HepG2 (cell line): Measurements from ENCODE around the gene LRSAM1. TPM values are rescaled to one million over a fixed set of nuclear protein-coding genes. Genes with fewer than 3 reads are reported as not detected.

ENCODE experiments used
- ARID5B ChIP-seq: IDR thresholded peaks from 2 replicates; pipeline ENCODE4 v1.4.0; 2020; ENCODE audit warnings: mild to moderate bottlenecking, missing genetic modification reagents
- CHD4 ChIP-seq: fragments of 200-600 bp; sonication (generic); IDR thresholded peaks from 2 replicates; pipeline ENCODE4 v1.7.0; 2017; ENCODE audit warnings: mild to moderate bottlenecking, low read length, borderline replicate concordance
- FLYWCH1 ChIP-seq: sonication (generic); formaldehyde crosslinking; IDR thresholded peaks from 2 replicates; pipeline ENCODE4 v1.8.1; 2023; ENCODE audit warnings: mild to moderate bottlenecking, missing genetic modification reagents
- GLI4 ChIP-seq: sonication (generic); formaldehyde crosslinking; IDR thresholded peaks from 2 replicates; pipeline ENCODE4 v1.5.1; 2020; ENCODE audit warnings: missing genetic modification reagents, mild to moderate bottlenecking, moderate library complexity, borderline replicate concordance
- RARG ChIP-seq: sonication (generic); formaldehyde crosslinking; IDR thresholded peaks from 2 replicates; pipeline ENCODE4 v1.4.0; 2020; ENCODE audit warnings: low read depth, mild to moderate bottlenecking, missing genetic modification reagents
- RXRB ChIP-seq: IDR thresholded peaks from 2 replicates; pipeline ENCODE4 v1.6.1; 2016; ENCODE audit warnings: borderline replicate concordance, missing genetic modification reagents, missing compliant biosample characterization
- SIN3B ChIP-seq: fragments of 150-350 bp; IDR thresholded peaks from 2 replicates; pipeline ENCODE4 v1.6.1; 2014; ENCODE audit warnings: low read length
- ZBTB49 ChIP-seq: sonication (generic); formaldehyde crosslinking; IDR thresholded peaks from 2 replicates; pipeline ENCODE4 v1.4.0; 2020; ENCODE audit warnings: missing genetic modification reagents, borderline replicate concordance
- ZFP37 ChIP-seq: sonication (generic); formaldehyde crosslinking; IDR thresholded peaks from 2 replicates; pipeline ENCODE4 v1.4.0; 2020; ENCODE audit warnings: missing genetic modification reagents, borderline replicate concordance
- ZNF30 ChIP-seq: sonication (generic); formaldehyde crosslinking; IDR thresholded peaks from 2 replicates; pipeline ENCODE4 v1.5.0; 2020; ENCODE audit warnings: mild to moderate bottlenecking, missing genetic modification reagents
- ZNF350 ChIP-seq: sonication (generic); formaldehyde crosslinking; IDR thresholded peaks from 2 replicates; pipeline ENCODE4 v1.4.0; 2020; ENCODE audit warnings: mild to moderate bottlenecking, low read depth, missing genetic modification reagents, borderline replicate concordance
- ZNF496 ChIP-seq: sonication (generic); formaldehyde crosslinking; IDR thresholded peaks from 2 replicates; pipeline ENCODE4 v1.8.1; 2023; ENCODE audit warnings: mild to moderate bottlenecking, moderate library complexity, missing genetic modification reagents; ENCODE audit not compliant: insufficient replicate concordance
- ZNF660 ChIP-seq: sonication (generic); formaldehyde crosslinking; IDR thresholded peaks from 2 replicates; pipeline ENCODE4 v1.5.1; 2020; ENCODE audit warnings: mild to moderate bottlenecking, low read depth, missing genetic modification reagents, borderline replicate concordance
- ZNF75D ChIP-seq: sonication (generic); formaldehyde crosslinking; IDR thresholded peaks from 2 replicates; pipeline ENCODE4 v1.8.1; 2023; ENCODE audit warnings: missing genetic modification reagents, mild to moderate bottlenecking, borderline replicate concordance
- ZSCAN20 ChIP-seq: sonication (generic); formaldehyde crosslinking; IDR thresholded peaks from 2 replicates; pipeline ENCODE4 v1.4.0; 2020; ENCODE audit warnings: missing genetic modification reagents, mild to moderate bottlenecking, borderline replicate concordance
- polyA plus RNA-seq, 8 experiments: library from polyadenylated mRNA; depleted of rRNA in 3 of 8; stranded (reverse) in 7 of 8; unstranded in 1 of 8; fragments of >200 nt; fragmentation: Illumina TruSeq in 4 of 8; extraction: Trizol in 4 of 8; gene quantifications; 2 replicates each; pipeline versions ENCODE4 v1.2.1 to v1.2.3, GENCODE V29; 2011 to 2016; ENCODE audit warnings: low read depth in 4 of 8, missing spikeins in 1 of 8, mixed read lengths in 1 of 8; ENCODE audit not compliant: insufficient read depth in 1 of 8
- total RNA-seq, 5 experiments: library from RNA; depleted of rRNA; stranded (reverse); fragments of >200 nt; fragmentation: Illumina TruSeq; extraction: Trizol; gene quantifications; 2 replicates each; pipeline ENCODE4 v1.2.3, GENCODE V29; 2016; ENCODE audit warnings: low read depth in 1 of 5
- TF ChIP-seq, protein P1 (sequence below): IDR thresholded peaks from 2 replicates; pipeline ENCODE4 v1.6.1; 2016; ENCODE audit warnings: low read depth, borderline replicate concordance
- TF ChIP-seq, protein P2 (sequence below): IDR thresholded peaks from 2 replicates; pipeline ENCODE4 v1.6.1; 2016; ENCODE audit warnings: control low read depth

The LRSAM1 gene
- total and polyA plus RNA-seq, 2 of the 13 experiments (the other 11 are each of a cell fraction or from before 2014, with no cell fraction given), result 8.7 to 10.2 TPM

DNA sequence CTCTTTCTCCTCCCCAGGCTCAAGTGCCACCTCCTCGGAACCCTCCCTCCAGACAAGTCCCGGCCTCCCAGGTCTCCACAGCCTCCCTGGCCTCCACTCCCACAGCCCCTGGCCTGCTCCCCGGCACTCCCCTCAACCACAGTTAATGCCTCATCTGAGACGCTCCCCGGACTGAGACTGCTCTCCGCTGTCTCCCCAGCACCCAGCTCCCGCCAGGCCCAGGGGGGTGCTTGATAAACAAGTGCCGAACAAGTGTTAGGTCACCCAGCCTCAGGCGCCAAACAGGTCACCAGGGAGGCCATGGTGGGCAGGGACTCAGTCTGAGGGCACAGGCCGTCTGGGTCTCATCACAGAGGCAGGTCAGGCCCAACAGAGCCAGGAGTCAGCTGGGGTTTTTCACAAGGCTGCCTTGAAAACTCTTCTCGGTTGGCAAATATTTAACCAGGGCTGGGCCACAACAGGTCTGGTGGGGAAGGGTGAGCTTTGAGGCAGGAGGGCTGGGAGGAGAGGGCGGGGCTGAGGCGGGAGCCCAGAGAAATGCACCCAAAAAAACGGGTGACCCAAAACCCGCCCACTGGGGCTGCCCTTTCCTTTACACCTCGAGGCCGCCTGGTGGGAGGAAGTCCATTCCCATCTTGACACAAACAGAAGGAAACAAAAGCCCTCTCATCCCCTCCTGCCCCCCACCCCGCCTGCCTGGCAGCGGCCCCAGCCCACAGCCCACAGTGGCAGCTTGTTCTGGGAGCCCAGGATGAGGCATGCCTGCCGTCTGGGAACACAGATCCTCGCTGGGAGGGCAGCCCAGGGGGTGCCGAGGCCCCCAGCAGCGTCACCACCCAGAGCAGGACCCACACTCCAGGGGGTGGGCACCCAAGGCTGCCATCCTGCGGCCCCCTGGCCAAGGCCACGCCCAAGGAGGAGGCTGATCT, 94.2 kb downstream of the LRSAM1 start (continued):
- TF ChIP-seq, protein P1, sequence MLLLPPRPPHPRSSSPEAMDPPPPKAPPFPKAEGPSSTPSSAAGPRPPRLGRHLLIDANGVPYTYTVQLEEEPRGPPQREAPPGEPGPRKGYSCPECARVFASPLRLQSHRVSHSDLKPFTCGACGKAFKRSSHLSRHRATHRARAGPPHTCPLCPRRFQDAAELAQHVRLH (CRISPR knock-in tag), result 0 out of 2 replicates have a peak, but pooled peaks have one; percentile 31
- TF ChIP-seq ZNF75D (no peak), CHD4 (peak; percentile 40; the same call in 1 of the 2 replicates), ZBTB49 (CRISPR knock-in tag) (no peak), ARID5B (CRISPR knock-in tag) (peak; percentile 30; the same call in 1 of the 2 replicates), ZFP37 (CRISPR knock-in tag) (no peak), RARG (CRISPR knock-in tag) (no peak), ZNF496 (CRISPR knock-in tag) (no peak), GLI4 (CRISPR knock-in tag) (0 out of 2 replicates have a peak, but pooled peaks have one; percentile 16), RXRB (CRISPR knock-in tag) (peak; percentile 64; the same call in 1 of the 2 replicates), ZNF660 (no peak), SIN3B (no peak), ZSCAN20 (CRISPR knock-in tag) (no peak), ZNF30 (CRISPR knock-in tag) (no peak), ZNF350 (CRISPR knock-in tag) (peak; percentile 31; the same call in 1 of the 2 replicates), FLYWCH1 (CRISPR knock-in tag) (no peak)
- TF ChIP-seq, protein P2, sequence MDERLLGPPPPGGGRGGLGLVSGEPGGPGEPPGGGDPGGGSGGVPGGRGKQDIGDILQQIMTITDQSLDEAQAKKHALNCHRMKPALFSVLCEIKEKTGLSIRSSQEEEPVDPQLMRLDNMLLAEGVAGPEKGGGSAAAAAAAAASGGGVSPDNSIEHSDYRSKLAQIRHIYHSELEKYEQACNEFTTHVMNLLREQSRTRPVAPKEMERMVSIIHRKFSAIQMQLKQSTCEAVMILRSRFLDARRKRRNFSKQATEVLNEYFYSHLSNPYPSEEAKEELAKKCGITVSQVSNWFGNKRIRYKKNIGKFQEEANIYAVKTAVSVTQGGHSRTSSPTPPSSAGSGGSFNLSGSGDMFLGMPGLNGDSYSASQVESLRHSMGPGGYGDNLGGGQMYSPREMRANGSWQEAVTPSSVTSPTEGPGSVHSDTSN (CRISPR knock-in tag), result no peak
